GM18508 (cell line): ENCODE results near the gene PANX1.
"Not testable (repeated sequence)": the region's sequence is repeated elsewhere in the genome, so short reads cannot be mapped to it uniquely, and the experiment has no call there.

Experiments used
- ATAC-seq: cut with Tn5 transposase; IDR thresholded peaks from one replicate; pipeline ENCODE4 v1.9.1; 2021; ENCODE audit warnings: moderate number of reproducible peaks; ENCODE audit not compliant: insufficient read depth, unreplicated experiment

The PANX1 gene

GRCh38 chr11:94128746-94129511 is at the start of gene PANX1:
TSS of gene PANX1 (plus strand) at chr11:94128841. CDS start at chr11:94129313, 472 bp downstream.
- ATAC-seq: peak; percentile 55

- no peak for ATAC-seq
Measured at GRCh38 chr11:94084164-94084563, 44.5 kb upstream of the PANX1 start.

GRCh38 chr11:94088906-94089305 is 39.7 kb upstream of the PANX1 start:
- no peak for ATAC-seq

DNA sequence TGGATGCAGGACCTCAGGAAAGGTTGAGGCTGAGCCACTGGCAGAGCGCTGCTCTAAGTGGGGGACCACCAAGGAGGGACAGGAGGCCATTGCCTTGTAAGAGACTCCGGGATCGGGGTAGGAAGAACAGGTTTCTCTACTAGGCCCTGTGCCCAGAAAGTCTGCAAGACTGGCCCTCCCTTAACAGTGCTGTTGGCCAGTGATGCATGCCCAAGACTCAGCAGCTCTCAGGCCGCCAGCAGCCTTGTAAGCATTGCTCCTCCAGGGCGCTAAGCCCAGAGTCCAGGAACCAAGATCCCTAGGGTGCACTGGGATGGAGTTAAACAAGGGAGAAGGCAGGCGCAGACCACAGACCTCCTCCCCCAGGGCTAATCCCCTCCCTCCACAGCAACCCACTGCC is 39.3 kb upstream of the PANX1 start:
- ATAC-seq: no peak

DNA sequence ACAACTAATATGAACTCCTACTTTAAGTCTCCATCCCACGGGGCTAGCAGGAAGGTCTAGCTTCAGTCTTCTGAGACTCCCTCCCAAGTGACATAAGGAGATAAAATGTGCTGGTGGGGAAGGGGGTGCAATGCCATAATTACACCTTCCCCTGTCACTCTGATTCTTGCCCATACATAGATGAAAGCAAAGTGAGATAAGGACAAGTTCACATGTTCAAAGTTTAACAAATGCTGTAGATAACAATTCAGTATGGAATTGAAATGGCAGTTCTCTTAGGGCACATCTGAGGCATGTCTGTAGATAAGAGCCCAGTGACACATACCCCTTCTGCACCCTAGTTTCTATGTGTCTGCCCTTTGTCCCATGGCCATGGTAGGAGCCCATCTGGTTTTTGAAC is 38.2 kb upstream of the PANX1 start:
- no peak for ATAC-seq

DNA sequence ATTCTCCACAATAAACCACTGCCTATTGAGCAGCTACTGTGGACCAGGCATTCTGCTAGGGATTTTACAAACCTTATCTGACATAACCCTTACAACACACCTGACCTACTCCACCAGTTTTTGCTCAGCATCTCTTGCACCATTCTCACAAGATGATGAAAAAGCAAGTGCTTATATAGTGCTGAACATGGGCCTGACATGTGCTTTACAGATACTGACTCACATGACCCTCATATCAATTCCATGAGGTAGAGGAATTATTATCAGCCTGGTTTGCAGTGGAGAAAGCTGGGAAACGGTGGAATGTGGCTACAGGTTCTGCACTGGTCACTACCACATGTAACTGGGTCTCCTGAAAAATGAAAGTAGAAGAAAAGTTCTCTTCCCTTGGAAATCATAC is 37.5 kb upstream of the PANX1 start:
- no peak for ATAC-seq

DNA sequence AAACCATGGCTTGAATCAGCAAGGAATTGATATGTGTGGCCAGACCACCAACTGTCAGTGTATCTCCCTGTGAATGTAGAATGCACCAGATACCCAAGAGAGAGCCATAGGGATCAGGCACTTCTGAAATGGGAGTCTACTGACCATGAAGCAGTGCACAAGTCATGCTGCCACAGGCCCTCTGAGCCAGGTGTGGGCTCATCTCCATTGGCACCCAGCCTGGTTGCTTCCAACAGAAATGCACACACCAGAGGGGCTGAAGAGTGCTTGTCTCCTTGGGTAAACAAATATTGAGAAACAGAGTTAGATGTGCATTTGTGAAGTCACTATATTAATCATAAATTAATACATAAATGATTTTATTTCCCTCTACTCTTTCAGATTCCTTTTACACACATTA is 28.4 kb upstream of the PANX1 start:
- ATAC-seq: no peak

DNA sequence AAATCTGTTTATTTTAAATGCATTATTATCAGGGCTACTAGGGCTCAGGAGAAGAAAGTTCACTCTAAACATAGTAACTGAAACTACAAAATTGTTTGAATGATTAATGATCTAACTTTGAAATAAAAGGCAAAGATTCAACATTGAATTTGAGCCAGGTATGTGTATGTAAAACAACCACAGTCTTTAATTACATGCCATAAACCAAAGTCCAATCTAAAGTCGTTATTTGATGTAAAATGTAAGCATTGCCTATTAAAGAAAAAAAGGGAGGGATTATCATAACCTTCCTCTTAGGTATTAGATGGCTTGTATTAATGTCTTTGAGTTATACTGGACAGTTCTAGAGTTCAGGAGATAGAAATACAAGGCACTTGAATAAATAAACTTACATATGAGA is 25.2 kb upstream of the PANX1 start:
- ATAC-seq: no peak

DNA sequence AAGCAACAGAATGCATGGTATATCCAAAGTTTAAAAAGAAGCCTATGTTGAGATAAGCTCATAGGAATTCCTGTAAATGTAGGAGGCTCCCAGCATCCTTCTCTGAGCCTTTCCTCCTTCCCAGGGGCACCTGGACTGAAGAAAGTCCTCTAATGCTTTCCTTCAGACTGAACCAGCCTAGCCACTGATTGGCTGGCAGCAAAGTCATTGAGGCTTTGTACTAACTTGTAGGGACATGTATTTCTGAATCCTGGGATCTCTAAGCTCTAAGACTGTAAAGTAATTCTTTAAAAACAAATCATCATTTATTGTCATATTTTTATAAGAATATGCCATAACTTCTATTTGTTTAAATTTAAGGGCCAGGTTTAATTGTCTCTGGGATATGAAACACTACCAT is 23.9 kb upstream of the PANX1 start:
- no peak for ATAC-seq

GRCh38 chr11:94106716-94107115 is 21.9 kb upstream of the PANX1 start:
- ATAC-seq: no peak

- no peak for ATAC-seq
Measured at GRCh38 chr11:94107363-94107762, 21.3 kb upstream of the PANX1 start.

DNA sequence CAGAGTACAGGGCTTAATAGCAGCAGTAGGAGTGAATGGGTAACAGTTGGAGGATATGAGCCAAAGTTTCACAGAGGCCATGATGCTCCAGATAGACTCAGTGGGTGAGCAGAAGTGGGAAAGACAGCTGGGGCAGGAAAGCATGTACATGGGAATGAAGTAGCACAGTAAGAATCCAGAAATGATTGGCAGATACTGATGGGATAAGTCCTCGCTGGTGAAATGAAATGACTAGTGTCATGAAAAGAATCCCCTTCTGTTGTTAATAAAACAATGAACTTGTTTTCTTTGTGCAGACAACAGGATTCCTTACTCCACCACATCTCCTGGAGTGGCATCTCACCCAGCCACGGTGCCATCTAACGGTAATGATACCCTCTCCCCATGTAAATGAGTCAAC is 17.4 kb upstream of the PANX1 start:
- no peak for ATAC-seq

- no peak for ATAC-seq
Measured at GRCh38 chr11:94111660-94112059, 17.0 kb upstream of the PANX1 start.

DNA sequence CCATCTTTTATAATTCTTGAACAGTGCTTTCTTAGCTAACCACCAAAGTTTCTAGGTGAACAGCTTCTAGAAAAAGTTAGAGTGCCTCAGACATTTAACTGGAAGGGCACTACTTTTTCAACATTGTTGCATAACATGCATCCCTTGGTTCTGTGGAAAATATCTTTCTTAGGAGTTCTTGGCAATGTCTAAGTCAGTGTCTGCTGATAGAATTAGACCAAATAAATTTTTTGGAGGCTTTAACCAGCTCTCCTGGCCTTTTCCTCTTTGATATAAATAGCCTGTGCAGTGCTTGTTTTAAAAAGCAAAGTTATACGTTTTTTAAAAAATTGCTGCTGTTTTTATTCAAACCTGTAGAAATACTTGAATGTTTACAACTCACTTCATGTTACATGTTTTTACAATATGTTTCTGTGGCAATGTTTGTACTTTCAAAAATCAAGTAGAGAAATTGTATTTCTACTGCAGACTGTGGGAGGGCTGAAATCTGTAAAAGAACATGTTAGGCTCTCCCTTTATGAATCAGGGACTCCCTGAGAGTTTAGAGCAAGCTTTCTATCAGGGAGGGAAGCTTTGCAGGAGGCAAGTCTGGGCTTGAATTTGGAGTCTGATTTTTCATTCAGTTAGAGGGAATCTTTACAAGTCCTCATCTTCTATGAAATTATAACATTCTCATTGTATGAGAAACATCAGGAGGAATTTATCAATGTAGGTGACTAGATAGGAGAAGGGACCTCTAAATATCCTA is 16.3 kb upstream of the PANX1 start:
- no peak for ATAC-seq

- no peak for ATAC-seq
Measured at GRCh38 chr11:94117197-94117574, 11.5 kb upstream of the PANX1 start.

- ATAC-seq: no peak
Measured at GRCh38 chr11:94117871-94118270, 10.8 kb upstream of the PANX1 start.

DNA sequence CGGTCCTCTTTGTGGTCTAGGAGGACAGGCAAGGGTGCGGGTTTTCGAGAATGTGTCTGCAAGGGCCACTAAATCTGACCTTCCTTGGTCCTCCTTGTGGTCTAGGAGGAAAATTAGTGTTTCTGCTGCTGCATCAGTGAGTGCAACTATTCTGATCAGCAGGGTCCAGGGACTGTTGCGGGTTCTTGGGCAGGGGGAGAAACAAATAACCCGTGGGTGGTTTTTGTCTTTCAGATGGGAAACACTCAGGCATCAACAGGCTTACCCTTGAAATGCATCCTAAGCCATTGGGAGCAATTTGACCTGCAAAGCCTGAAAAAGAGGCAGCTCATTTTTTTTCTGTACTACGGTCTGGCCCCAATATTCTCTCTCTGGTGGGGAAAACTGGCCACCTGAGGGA is 9.0 kb upstream of the PANX1 start:
- not testable (repeated sequence) for ATAC-seq

DNA sequence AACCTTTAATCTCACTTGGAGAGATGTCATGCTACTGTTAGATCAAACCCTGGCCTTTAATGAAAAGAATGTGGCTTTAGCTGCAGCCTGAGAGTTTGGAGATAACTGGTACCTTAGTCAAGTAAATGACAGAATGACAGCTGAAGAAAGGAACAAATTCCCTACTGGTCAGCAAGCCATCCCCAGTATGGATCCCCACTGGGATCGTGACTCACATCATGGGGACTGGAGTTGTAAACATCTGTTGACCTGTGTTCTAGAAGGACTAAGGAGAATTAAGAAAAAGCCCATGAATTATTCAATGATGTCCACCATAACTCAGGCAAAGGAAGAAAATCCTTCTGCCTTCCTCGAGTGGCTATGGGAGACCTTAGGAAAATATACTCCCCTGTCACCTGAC is 8.1 kb upstream of the PANX1 start:
- ATAC-seq: not testable (repeated sequence)

DNA sequence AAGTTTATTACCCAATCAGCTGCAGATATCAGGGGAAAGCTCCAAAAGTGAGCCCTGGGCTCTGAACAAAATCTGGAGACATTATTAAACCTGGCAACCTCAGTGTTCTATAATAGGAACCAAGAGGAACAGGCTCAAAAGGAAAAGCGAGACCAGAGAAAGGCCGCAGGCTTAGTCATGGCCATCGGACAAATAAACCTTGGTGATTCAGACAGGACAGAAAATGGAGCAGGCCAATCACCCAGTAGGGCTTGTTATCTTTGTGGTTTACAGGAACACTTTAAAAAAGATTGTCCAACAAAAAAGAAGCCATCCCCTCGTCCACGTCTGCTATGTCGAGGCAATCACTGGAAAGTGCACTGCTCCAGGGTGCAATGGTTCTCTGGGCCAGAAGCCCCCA is 7.7 kb upstream of the PANX1 start:
- ATAC-seq: no peak

DNA sequence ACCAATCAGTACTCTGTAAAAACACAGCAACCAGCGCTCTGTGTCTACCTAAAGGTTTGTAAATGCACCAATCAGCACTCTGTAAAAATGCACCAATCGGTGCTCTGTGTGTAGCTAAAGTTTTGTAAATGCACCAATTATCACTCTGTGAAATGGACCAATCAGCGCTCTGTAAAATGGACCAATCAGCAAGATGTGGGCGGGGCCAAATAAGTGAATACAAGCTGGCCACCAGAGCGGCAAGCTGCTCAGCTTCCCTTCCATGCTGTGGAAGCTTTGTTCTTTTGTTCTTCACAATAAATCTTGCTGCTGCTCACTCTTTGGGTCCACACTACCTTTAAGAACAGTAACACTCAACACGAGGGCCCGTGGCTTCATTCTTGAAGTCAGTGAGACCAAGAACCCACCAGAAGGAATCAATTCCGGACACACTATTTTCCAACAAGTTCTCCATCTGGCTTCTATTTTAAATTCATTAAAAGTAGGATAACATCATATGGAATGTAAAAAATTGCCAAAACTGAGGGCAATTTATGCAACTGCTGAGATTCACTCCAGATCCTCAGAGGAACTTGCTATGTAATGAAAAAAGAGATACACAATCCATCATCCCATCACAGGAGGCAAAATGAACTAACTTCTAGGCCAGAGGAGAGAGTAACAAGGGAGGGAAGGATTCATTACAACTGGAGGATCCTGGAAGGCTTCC is 3.1 kb upstream of the PANX1 start:
- ATAC-seq: no peak

GRCh38 chr11:94127638-94128037 is 1.0 kb upstream of the PANX1 start:
- ATAC-seq: no peak
